Erythroblast (primary cell): Measurements from ENCODE around the gene NABP2.
"Not testable (repeated sequence)": the region's sequence is repeated elsewhere in the genome, so short reads cannot be mapped to it uniquely, and the experiment has no call there.

ENCODE experiments used
- DNase-seq, 2 experiments: peaks; one replicate each; lab custom pipeline; 2025; lab: John Stamatoyannopoulos, UW
- GATA1 ChIP-seq: IDR thresholded peaks from 2 replicates; pipeline ENCODE4 v1.6.1; 2011; ENCODE audit warnings: low read depth, mild to moderate bottlenecking, control low read depth, low read length, moderate library complexity
- POLR2A ChIP-seq: IDR thresholded peaks from 2 replicates; pipeline ENCODE4 v1.6.1; 2011; ENCODE audit warnings: mild to moderate bottlenecking, low read length

NABP2 gene

GRCh38 chr12:56266693-56267442 lies 42.7 kb downstream of the NABP2 start, which contains the start of gene COQ10A:
Gene COQ10A, plus strand, starts transcription at chr12:56266942. Its CDS starts 177 bp downstream, at chr12:56267119.
- DNase-seq = peak; percentile 91 to 93
- TF ChIP-seq POLR2A (peak; percentile 79), GATA1 (no peak)

- no peak for TF ChIP-seq GATA1
- no peak for TF ChIP-seq POLR2A
- peak; percentile 46 to 61 for DNase-seq
These were observed 43.4 kb downstream of the NABP2 start for GRCh38 chr12:56267443-56268071.

GRCh38 chr12:56271031-56271430 lies 46.9 kb downstream of the NABP2 start:
- peak; percentile 33 to 40 for DNase-seq
- TF ChIP-seq POLR2A (no peak), GATA1 (no peak)

GRCh38 chr12:56272468-56272867 lies 48.3 kb downstream of the NABP2 start:
- DNase-seq = not testable (repeated sequence)

DNA sequence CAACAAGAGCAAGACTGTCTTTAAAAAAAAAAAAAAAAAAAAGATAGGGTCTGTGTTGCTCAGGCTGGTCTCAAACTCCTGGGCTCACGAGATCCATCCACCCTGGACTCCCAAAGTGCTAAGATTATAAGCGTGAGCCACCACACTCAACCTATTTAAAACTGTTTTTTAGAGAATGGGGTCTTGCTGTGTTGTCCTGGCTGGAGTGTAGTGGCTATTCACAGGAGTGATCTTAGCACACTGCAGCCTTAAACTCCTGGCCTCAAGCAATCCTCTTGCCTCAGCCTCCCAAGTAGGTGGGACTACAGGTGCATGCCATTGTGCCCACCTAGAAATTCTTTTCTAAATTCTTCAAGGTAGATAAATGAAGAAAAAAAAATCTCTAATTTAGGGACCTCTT lies 50.2 kb downstream of the NABP2 start:
- no peak for TF ChIP-seq POLR2A
- no peak for TF ChIP-seq GATA1

DNA sequence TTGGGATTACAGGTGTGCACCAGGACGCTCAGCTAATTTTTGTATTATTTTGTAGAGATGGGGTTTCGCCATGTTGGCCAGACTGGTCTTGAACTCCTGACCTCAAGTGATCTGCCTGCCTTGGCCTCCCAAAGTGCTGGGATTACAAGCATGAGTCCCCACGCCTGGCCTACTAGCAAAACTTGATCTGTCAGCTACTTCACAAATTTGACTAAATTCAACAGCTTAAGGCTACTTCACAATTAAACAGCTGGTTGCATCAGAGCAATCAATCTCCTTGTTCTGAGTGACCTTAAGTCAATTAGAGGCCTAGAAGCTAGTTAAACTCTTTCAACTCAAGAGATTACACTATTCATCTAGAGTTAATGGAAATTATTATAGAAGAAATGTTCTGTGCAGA lies 54.8 kb downstream of the NABP2 start:
- TF ChIP-seq POLR2A (no peak), GATA1 (no peak)
- no peak for DNase-seq

More for the DNA sequence above, 50.2 kb downstream of the NABP2 start:
- no peak for DNase-seq
